ENCODE data around the gene TSC22D2. TPM values are rescaled to one million over a fixed set of nuclear protein-coding genes. Genes with fewer than 3 reads are reported as not detected.

Gene TSC22D2
- total and polyA plus RNA-seq, 2 of the 8 experiments (the other 6 are each of a cell fraction or from before 2014, with no cell fraction given) = 3.4 to 27.6 TPM

DNA sequence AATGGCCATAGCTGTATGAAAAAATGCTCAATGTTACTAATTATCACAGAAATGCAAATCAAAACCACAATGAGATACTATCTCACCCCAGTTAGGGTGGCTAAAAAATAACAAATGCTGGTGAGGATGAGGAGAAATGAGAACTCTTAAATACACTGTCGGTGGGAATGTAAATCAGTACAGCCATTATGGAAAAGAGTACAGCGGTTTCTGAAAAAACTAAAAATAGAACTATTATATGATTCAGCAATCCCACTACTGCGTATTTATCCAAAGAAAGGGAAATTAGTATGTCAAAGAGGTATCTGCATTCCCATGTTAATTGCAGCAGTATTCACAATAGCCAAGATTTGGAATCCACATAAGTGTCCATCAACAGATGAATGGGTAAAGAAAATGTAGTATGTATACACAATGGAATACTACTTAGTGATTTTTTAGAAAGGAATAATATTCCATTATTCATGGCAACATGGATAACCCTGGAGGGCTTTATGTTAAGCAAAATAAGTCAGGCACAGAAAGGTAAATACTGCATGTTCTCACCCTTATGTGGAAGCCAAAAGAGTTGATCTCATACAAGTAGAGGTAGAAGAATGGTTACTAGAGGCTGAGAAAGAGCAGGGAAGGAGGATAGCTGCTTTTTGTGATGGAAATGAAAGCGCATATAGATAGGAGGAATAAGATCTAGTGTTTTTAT is 103.2 kb downstream of the TSC22D2 start:
- Histone ChIP-seq H4K91ac (replicated peaks; ENCODE audit: insufficient read length, low read length) (no peak overlapping the region), H3K4me3 (ENCODE audit: extremely low read depth in 1 of 4, insufficient read depth in 2 of 4, low read depth in 3 of 4, low read length in 4 of 4) (no peak overlapping the region), H2AK5ac (ENCODE audit: low read depth, low read length) (no peak overlapping the region), H2BK15ac (ENCODE audit: low read length) (no peak overlapping the region), H2BK5ac (ENCODE audit: low read depth, low read length) (no peak overlapping the region), H3K23me2 (ENCODE audit: low read depth, low read length) (no peaks in the 10 kb centered on the region), H2AFZ (ENCODE audit: low read length) (no peak overlapping the region), H3K4ac (replicated peaks; ENCODE audit: insufficient read length, low read depth, low read length) (no peak overlapping the region), H3K27me3 (replicated peaks in 1 of 4; ENCODE audit: control insufficient read depth in 3 of 4, extremely low read depth in 1 of 4, insufficient read depth in 3 of 4, low read length in 3 of 4) (no peaks in the 10 kb centered on the region), H3K79me1 (ENCODE audit: low read depth, low read length) (no peaks in the 10 kb centered on the region), H3K18ac (ENCODE audit: extremely low read depth, low read length) (no peak overlapping the region), H3K56ac (replicated peaks; ENCODE audit: insufficient read length, low read depth, low read length) (no peak overlapping the region), H3K14ac (ENCODE audit: insufficient read length) (no peak overlapping the region), H3K4me2 (ENCODE audit: insufficient read depth in 1 of 2, low read depth in 2 of 2, low read length in 2 of 2) (0 out of 4 replicates have a peak overlapping the region, but pooled peaks of 1 of the 2 experiments have one; percentile 12), H3K9me3 (ENCODE audit: insufficient read depth in 2 of 2, low read depth in 1 of 2, low read length in 1 of 2) (no peaks in the 10 kb centered on the region), H4K5ac (ENCODE audit: insufficient read length, low read depth, low read length) (no peak overlapping the region), H3K36me3 (ENCODE audit: control insufficient read depth in 2 of 4, insufficient read depth in 4 of 4, low read length in 3 of 4) (no peaks in the 10 kb centered on the region), H4K20me1 (replicated peaks in 1 of 2; ENCODE audit: control insufficient read depth in 1 of 2, insufficient read depth in 2 of 2, low read length in 2 of 2) (no peaks in the 10 kb centered on the region), H3K79me2 (ENCODE audit: control insufficient read depth in 1 of 2, insufficient read depth in 2 of 2, low read length in 2 of 2) (no peaks in the 10 kb centered on the region), H2BK20ac (ENCODE audit: low read length) (no peak overlapping the region), H3K4me1 (replicated peaks in 1 of 4; ENCODE audit: control insufficient read depth in 3 of 4, insufficient read depth in 4 of 4, low read length in 3 of 4) (peaks cover 0 to 7% (median 0%) of the 10 kb centered on the region in 4 experiments; a peak in 1 of 7 replicates), H4K8ac (ENCODE audit: extremely low read depth, insufficient read depth, low read length) (no peak overlapping the region), H3K23ac (ENCODE audit: insufficient read length) (no peak overlapping the region), H3K9ac (replicated peaks in 1 of 4; ENCODE audit: extremely low read depth in 1 of 4, low read depth in 3 of 4, low read length in 3 of 4) (no peak overlapping the region), H3K27ac (ENCODE audit: low read depth, low read length) (no peak overlapping the region), H2BK12ac (ENCODE audit: low read depth, low read length) (no peak overlapping the region), H2BK120ac (replicated peaks; ENCODE audit: low read depth, low read length) (no peak overlapping the region)
- FAIRE-seq = peak; percentile 13
- TF ChIP-seq CBX8 (IDR thresholded peaks at IDR 0.05; ENCODE audit: borderline replicate concordance, low read depth, low read length) = no peak
- TF ChIP-seq SAP30 (IDR thresholded peaks at IDR 0.05; ENCODE audit: insufficient read depth, insufficient replicate concordance, low read length) = no peak
- no peak for TF ChIP-seq SIN3A (conservative IDR thresholded peaks at IDR 0.05 in 1 of 2, IDR thresholded peaks at IDR 0.05 in 1 of 2; ENCODE audit: low read depth in 1 of 2, low read length in 2 of 2)
- no peak for TF ChIP-seq SIRT6 (IDR thresholded peaks at IDR 0.05; ENCODE audit: low read length)
- TF ChIP-seq YY1 (IDR thresholded peaks at IDR 0.05; ENCODE audit: low read depth, low read length) = no peak
- TF ChIP-seq CBX5 (IDR thresholded peaks at IDR 0.05; ENCODE audit: low read depth, low read length) = no peak
- ChIA-PET CTCF (ENCODE audit: partially characterized antibody) (interaction anchor here (1.5 kb wide), 1 partner anchor 16 kb away, joined by 3 read pairs; no protein-coding TSS in a partner anchor), POLR2A (ENCODE audit: partially characterized antibody) (interaction anchor here (0.6 to 2.4 kb wide), 2 partner anchors 35 to 42 kb away, joined by 3 to 6 read pairs; partner anchors contain the start of genes EIF2A and SERP1)
- no peak for DNase-seq (ENCODE audit: low read depth in 1 of 2, low spot score in 2 of 2)
- 55% methylated on average over 4 of the region's 4 CpGs; no CpG with 5 or more reads in 1 of the 2 experiments for WGBS, 2 experiments (ENCODE audit: extremely low coverage in 1 of 2, insufficient coverage in 1 of 2, insufficient read length in 1 of 2, insufficient replicate concordance in 2 of 2, low coverage in 1 of 2, low lambda C conversion rate in 2 of 2, missing lambda C conversion rate in 1 of 2)

All from H1 (cell line).